ENCODE data around the gene MBTPS1.

DNA sequence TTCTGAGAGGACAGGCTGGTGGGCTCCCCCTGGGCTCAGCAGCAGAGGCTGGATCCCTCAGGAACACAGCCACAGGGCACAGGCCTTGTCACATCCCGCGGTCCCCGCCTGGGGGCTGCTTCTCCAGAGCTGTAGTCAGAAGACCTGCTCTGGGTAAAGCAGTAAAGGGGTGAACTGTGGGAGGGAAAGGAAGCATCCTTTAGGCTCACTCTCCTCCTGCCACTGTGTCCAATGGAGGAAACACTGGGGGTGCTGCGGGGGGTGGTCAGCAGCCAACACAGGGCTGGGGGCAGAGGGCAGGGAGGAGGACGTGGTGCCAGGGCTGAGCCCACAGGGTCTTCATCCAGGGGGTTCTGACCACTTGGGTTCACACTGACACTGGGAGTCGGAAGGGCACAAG, 69.1 kb downstream of the MBTPS1 start:
- TF ChIP-seq EZH2 (IDR thresholded peaks at IDR 0.05; ENCODE audit: borderline replicate concordance, control insufficient read depth, low read depth, low read length) (no peak), RFX5 (IDR thresholded peaks at IDR 0.05; ENCODE audit: low read depth, low read length) (no peak), ZNF24 (IDR thresholded peaks at IDR 0.05) (no peak), PAX5 (IDR thresholded peaks at IDR 0.05; ENCODE audit: borderline replicate concordance, low read depth, low read length) (no peak), CBX5 (IDR thresholded peaks at IDR 0.05; ENCODE audit: low read depth) (no peak), PAX8 (IDR thresholded peaks at IDR 0.05) (no peak), SUPT20H (IDR thresholded peaks at IDR 0.05; ENCODE audit: borderline replicate concordance, control insufficient read depth, low read depth, low read length) (no peak), WRNIP1 (IDR thresholded peaks at IDR 0.05; ENCODE audit: borderline replicate concordance, low read depth, low read length) (no peak)
- TF ChIP-seq, protein P1, sequence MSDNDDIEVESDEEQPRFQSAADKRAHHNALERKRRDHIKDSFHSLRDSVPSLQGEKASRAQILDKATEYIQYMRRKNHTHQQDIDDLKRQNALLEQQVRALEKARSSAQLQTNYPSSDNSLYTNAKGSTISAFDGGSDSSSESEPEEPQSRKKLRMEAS (IDR thresholded peaks at IDR 0.05; ENCODE audit: low read depth, low read length): no peak
- TF ChIP-seq, protein P2, sequence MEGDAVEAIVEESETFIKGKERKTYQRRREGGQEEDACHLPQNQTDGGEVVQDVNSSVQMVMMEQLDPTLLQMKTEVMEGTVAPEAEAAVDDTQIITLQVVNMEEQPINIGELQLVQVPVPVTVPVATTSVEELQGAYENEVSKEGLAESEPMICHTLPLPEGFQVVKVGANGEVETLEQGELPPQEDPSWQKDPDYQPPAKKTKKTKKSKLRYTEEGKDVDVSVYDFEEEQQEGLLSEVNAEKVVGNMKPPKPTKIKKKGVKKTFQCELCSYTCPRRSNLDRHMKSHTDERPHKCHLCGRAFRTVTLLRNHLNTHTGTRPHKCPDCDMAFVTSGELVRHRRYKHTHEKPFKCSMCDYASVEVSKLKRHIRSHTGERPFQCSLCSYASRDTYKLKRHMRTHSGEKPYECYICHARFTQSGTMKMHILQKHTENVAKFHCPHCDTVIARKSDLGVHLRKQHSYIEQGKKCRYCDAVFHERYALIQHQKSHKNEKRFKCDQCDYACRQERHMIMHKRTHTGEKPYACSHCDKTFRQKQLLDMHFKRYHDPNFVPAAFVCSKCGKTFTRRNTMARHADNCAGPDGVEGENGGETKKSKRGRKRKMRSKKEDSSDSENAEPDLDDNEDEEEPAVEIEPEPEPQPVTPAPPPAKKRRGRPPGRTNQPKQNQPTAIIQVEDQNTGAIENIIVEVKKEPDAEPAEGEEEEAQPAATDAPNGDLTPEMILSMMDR (IDR thresholded peaks at IDR 0.05 in 2 of 3, conservative IDR thresholded peaks at IDR 0.05 in 1 of 3; ENCODE audit: control insufficient read depth in 2 of 3, extremely low read depth in 1 of 3, insufficient read depth in 1 of 3, low read depth in 3 of 3, low read length in 3 of 3): no peak

Data from GM12878 (cell line).